Measurements from ENCODE around the gene IL10.
A peak's percentile ranks its signal among the peaks of the same experiment; 100 is the strongest.

Gene IL10

DNA sequence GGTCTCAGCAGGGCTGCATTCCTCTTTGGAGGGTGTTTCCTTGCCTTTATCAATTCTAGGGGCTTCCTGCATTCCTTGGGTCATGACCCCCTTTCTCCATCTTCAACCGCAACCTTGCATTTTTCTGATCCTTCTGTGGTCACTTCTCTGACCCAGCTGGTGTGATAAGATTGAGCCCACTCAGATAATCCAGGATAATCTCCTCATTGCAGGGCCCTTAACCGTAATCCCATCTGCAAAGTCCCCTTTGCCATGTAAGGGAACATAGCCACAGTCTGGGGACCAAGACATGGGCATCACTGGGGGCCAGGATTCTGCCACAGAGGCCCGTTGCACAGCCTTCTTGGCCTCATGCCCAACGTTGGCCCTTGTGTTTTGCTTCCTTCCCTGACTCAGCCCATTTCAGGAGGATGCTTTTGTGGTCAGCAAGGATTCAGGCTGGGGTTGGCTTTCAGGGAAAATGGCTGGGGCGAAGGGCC, 36.7 kb downstream of the IL10 start:
- H3K4me3 ChIP-seq (ENCODE audit: low read length) = no peak overlapping the region
- TF ChIP-seq, protein P1, sequence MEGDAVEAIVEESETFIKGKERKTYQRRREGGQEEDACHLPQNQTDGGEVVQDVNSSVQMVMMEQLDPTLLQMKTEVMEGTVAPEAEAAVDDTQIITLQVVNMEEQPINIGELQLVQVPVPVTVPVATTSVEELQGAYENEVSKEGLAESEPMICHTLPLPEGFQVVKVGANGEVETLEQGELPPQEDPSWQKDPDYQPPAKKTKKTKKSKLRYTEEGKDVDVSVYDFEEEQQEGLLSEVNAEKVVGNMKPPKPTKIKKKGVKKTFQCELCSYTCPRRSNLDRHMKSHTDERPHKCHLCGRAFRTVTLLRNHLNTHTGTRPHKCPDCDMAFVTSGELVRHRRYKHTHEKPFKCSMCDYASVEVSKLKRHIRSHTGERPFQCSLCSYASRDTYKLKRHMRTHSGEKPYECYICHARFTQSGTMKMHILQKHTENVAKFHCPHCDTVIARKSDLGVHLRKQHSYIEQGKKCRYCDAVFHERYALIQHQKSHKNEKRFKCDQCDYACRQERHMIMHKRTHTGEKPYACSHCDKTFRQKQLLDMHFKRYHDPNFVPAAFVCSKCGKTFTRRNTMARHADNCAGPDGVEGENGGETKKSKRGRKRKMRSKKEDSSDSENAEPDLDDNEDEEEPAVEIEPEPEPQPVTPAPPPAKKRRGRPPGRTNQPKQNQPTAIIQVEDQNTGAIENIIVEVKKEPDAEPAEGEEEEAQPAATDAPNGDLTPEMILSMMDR (conservative IDR thresholded peaks at IDR 0.05; ENCODE audit: low read depth, low read length) = no peak
- no peak for DNase-seq (ENCODE audit: low read depth)

DNA sequence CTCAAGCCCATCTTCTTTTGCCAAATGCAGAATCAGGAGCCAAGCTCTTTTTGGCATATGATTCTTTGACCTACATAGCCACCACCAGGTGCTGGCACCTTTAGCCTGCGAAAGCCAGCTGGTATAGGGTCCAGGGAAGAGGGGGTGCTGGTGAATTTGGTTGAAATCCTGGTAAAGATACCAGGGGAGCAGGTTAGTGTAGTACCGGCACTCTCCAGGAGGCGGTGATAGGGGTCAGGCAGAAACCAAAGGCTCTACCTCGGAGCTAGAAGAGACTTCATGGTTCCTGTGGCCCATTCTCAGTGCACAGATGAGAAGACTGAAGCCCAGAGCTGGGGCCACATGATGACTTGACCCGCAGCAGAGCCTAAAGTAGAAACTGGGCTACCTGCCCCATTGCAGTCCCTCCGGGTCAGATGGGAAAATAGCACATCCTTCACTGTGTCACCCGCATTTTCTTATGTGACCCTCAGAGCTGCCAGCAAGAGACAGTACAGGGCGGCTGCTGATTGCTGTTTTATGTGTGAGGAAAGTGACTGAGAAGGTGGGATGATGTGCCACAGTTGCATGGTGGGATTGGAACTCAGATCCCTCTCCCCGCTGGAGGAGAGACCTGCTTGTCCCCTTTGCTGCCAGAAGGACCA, 37.7 kb downstream of the IL10 start:
- no peak overlapping the region for H3K4me3 ChIP-seq (ENCODE audit: low read length)
- DNase-seq (ENCODE audit: low read depth) = no peak
- TF ChIP-seq, protein P1 (conservative IDR thresholded peaks at IDR 0.05; ENCODE audit: low read depth, low read length) = peak; percentile 86

DNA sequence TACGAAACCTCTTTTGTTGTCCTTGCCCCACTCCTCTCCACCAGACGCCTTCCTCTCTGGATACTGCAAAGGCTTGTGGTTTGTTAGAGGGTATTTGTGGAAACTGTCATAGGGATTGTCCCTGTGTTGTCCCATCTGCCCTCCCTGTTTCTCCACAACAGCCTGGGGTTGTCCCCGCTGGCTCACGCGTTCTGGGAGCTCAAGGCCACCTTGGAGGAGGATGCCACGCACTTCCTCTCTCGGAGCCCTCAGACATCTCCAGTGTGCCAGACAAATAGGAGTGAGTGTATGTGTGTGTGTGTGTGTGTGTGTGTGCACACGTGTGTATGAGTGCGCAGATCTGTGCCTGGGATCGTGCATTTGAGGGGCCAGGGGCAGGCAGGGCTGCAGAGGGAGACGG, 39.3 kb downstream of the IL10 start:
- H3K4me3 ChIP-seq (ENCODE audit: low read length) = no peak overlapping the region
- no peak for DNase-seq (ENCODE audit: low read depth)
- TF ChIP-seq, protein P1 (conservative IDR thresholded peaks at IDR 0.05; ENCODE audit: low read depth, low read length) = no peak

DNA sequence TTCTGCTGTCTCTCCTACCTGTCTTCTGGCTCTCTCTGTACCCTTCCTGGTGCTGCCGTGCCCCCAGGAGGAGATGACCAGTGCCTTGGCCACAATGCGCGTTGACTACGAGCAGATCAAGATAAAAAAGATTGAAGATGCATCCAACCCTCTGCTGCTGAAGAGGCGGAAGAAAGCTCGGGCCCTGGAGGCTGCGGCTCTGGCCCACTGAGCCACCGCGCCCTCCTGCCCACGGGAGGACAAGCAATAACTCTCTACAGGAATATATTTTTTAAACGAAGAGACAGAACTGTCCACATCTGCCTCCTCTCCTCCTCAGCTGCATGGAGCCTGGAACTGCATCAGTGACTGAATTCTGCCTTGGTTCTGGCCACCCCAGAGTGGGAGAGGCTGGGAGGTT, 39.8 kb downstream of the IL10 start:
- TF ChIP-seq, protein P1 (conservative IDR thresholded peaks at IDR 0.05; ENCODE audit: low read depth, low read length) = no peak
- H3K4me3 ChIP-seq (ENCODE audit: low read length) = no peak overlapping the region
- DNase-seq (ENCODE audit: low read depth) = no peak

DNA sequence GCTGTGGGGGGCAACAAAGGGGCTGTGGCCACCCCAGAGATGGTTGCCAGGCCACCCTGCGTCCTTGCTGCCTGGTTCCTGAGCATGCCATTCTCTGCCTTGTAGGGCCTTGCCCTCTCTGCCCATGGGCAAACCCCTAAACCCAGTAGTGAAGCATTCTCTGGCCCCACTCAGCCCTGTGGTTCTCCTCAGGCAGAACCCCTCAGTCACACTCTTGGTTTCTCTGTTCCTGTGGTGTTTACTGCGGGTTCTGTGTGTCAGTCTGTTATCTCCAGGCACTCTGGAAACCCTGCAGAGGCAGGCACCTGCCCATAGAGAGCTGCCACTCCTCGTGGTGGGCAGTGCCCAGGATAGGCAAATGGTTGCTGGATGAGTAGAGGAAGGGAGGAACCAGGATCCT, 42.8 kb downstream of the IL10 start:
- H3K4me3 ChIP-seq (ENCODE audit: low read length) = no peak overlapping the region
- TF ChIP-seq, protein P1 (conservative IDR thresholded peaks at IDR 0.05; ENCODE audit: low read depth, low read length) = no peak
- DNase-seq (ENCODE audit: low read depth) = no peak

DNA sequence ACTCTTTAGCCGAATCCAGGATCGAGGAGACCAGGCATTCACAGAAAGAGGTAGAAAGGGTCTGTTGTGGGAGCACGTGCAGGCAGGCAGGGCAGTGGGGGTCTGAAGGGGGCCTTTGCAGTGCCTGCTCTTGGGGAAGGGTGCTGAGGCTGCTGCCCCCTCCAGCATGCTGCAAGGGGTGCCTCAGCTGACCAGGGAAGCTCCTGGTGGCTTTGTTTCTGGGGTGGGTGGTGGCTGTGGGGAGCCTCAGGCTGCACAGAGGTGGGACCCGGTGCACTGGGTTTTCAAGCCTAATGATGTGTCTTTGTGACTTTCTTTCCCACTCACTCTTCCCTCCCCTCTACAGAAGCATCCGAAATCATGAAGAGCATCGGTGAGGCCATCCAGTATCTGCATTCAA, 43.2 kb downstream of the IL10 start:
- no peak for DNase-seq (ENCODE audit: low read depth)
- H3K4me3 ChIP-seq (ENCODE audit: low read length) = no peak overlapping the region
- TF ChIP-seq, protein P1 (conservative IDR thresholded peaks at IDR 0.05; ENCODE audit: low read depth, low read length) = no peak

DNA sequence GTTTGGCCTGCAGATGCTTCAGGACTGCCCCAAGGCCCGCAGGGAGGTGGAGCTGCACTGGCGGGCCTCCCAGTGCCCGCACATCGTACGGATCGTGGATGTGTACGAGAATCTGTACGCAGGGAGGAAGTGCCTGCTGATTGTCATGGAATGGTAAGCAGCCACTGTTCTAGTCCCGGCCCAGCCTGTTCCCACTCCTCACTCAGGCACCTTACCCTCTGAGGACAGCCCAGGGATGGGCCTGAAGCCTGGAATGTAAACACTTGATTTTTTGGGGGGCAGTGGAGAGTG, 43.7 kb downstream of the IL10 start:
- no peak for DNase-seq (ENCODE audit: low read depth)
- H3K4me3 ChIP-seq (ENCODE audit: low read length) = no peak overlapping the region
- TF ChIP-seq, protein P1 (conservative IDR thresholded peaks at IDR 0.05; ENCODE audit: low read depth, low read length) = no peak

Data from retinal pigment epithelial cell (primary cell).